H9 (cell line): ENCODE data around the gene CTCF. TPM values are rescaled to one million over a fixed set of nuclear protein-coding genes. Genes with fewer than 3 reads are reported as not detected.

Experiments used
- DNase-seq: peaks from one replicate; pipeline ENCODE4 v3.0.0-alpha.2; 2017
- H2AFZ ChIP-seq: one replicate; pipeline ENCODE4 v1.6.1; 2013; ENCODE audit warnings: mild to moderate bottlenecking, low read length, control low read depth, moderate library complexity
- H2AK5ac ChIP-seq: 2 replicates; pipeline ENCODE4 v1.6.1; 2013; ENCODE audit warnings: low read length, control low read depth, mixed read lengths; ENCODE audit not compliant: insufficient read length
- H2BK120ac ChIP-seq: one replicate; pipeline ENCODE4 v1.6.1; 2013; ENCODE audit warnings: low read depth, mild to moderate bottlenecking, low read length, control low read depth, inconsistent platforms; ENCODE audit not compliant: poor library complexity, severe bottlenecking
- H2BK12ac ChIP-seq: 2 replicates; pipeline ENCODE4 v1.6.1; 2013; ENCODE audit warnings: low read length, control low read depth, mixed read lengths, low read depth; ENCODE audit not compliant: insufficient read length
- H2BK15ac ChIP-seq: 2 replicates; pipeline ENCODE4 v1.6.1; 2013; ENCODE audit warnings: low read depth, low read length, control low read depth
- H2BK20ac ChIP-seq: one replicate; pipeline ENCODE4 v1.6.1; 2013; ENCODE audit warnings: low read depth, mild to moderate bottlenecking, low read length, control low read depth, inconsistent platforms; ENCODE audit not compliant: poor library complexity, severe bottlenecking
- H2BK5ac ChIP-seq: 2 replicates; pipeline ENCODE4 v1.6.1; 2013; ENCODE audit warnings: low read length, control low read depth, mixed read lengths; ENCODE audit not compliant: insufficient read length
- H3K14ac ChIP-seq: 2 replicates; pipeline ENCODE4 v1.6.1; 2013; ENCODE audit warnings: low read length, control low read depth; ENCODE audit not compliant: insufficient read depth
- H3K18ac ChIP-seq: 2 replicates; pipeline ENCODE4 v1.6.1; 2013; ENCODE audit warnings: low read depth, mild to moderate bottlenecking, mixed read lengths, low read length, control low read depth; ENCODE audit not compliant: insufficient read length
- H3K23ac ChIP-seq: 2 replicates; pipeline ENCODE4 v1.6.1; 2013; ENCODE audit warnings: low read length, control low read depth, mixed read lengths, low read depth; ENCODE audit not compliant: insufficient read length
- H3K23me2 ChIP-seq: 2 replicates; pipeline ENCODE4 v1.6.1; 2013; ENCODE audit warnings: low read depth, mild to moderate bottlenecking, mixed read lengths, low read length, control low read depth; ENCODE audit not compliant: insufficient read length, poor library complexity, severe bottlenecking
- H3K27ac ChIP-seq: 2 replicates; pipeline ENCODE4 v1.5.1; 2013; ENCODE audit warnings: low read length, control low read depth, mixed read lengths, low read depth; ENCODE audit not compliant: insufficient read length
- H3K27me3 ChIP-seq: 2 replicates; pipeline ENCODE4 v1.6.1; 2013; ENCODE audit warnings: low read length, control low read depth, inconsistent platforms; ENCODE audit not compliant: insufficient read depth
- H3K4ac ChIP-seq: 2 replicates; pipeline ENCODE4 v1.6.1; 2013; ENCODE audit warnings: low read depth, mild to moderate bottlenecking, control low read depth, inconsistent platforms, low read length, moderate library complexity
- H3K4me1 ChIP-seq: 2 replicates; pipeline ENCODE4 v1.6.1; 2013; ENCODE audit warnings: low read length, control low read depth, inconsistent platforms; ENCODE audit not compliant: insufficient read depth
- H3K4me2 ChIP-seq: 2 replicates; pipeline ENCODE4 v1.6.1; 2013; ENCODE audit warnings: low read length, control low read depth, mixed read lengths; ENCODE audit not compliant: insufficient read length, insufficient read depth
- H3K56ac ChIP-seq: 2 replicates; pipeline ENCODE4 v1.6.1; 2013; ENCODE audit warnings: low read depth, mild to moderate bottlenecking, mixed read lengths, low read length, control low read depth; ENCODE audit not compliant: insufficient read length
- H3K79me1 ChIP-seq: 2 replicates; pipeline ENCODE4 v1.6.1; 2013; ENCODE audit warnings: low read depth, mild to moderate bottlenecking, moderate library complexity, low read length, control low read depth, inconsistent platforms; ENCODE audit not compliant: insufficient read depth, poor library complexity, severe bottlenecking
- H3K79me2 ChIP-seq: 2 replicates; pipeline ENCODE4 v1.6.1; 2013; ENCODE audit warnings: low read length, control low read depth, inconsistent platforms; ENCODE audit not compliant: insufficient read depth
- H3K9ac ChIP-seq: 2 replicates; pipeline ENCODE4 v1.6.1; 2013; ENCODE audit warnings: low read length, control low read depth, mixed read lengths; ENCODE audit not compliant: insufficient read length; ENCODE audit errors: extremely low read depth
- H3K9me3 ChIP-seq: one replicate; pipeline ENCODE4 v1.6.1; 2013; ENCODE audit warnings: low read depth, low read length, inconsistent platforms; ENCODE audit not compliant: control insufficient read depth
- H3T11ph ChIP-seq: one replicate; pipeline ENCODE4 v1.6.1; 2013; ENCODE audit warnings: mild to moderate bottlenecking, low read length, control low read depth, inconsistent platforms
- H4K20me1 ChIP-seq: one replicate; pipeline ENCODE4 v1.6.1; 2013; ENCODE audit not compliant: control insufficient read depth, insufficient read length, insufficient read depth
- H4K5ac ChIP-seq: 2 replicates; pipeline ENCODE4 v1.6.1; 2013; ENCODE audit warnings: low read depth, mild to moderate bottlenecking, mixed read lengths, low read length, control low read depth; ENCODE audit not compliant: insufficient read length
- H4K8ac ChIP-seq: replicated peaks from 2 replicates; pipeline ENCODE4 v1.6.1; 2013; ENCODE audit warnings: low read length, control low read depth, mixed read lengths, low read depth; ENCODE audit not compliant: insufficient read length
- H4K91ac ChIP-seq: 2 replicates; pipeline ENCODE4 v1.6.1; 2013; ENCODE audit warnings: low read depth, mild to moderate bottlenecking, moderate library complexity, mixed read lengths, low read length, control low read depth; ENCODE audit not compliant: insufficient read length
- H3K27ac Mint-ChIP-seq, 3 experiments: 2 replicates in 2 of 3; 3 replicates in 1 of 3; pipeline ENCODE4 v1.8.0; 2020 to 2021; ENCODE audit warnings: mixed read lengths in 3 of 3, mild to moderate bottlenecking in 1 of 3, moderate library complexity in 1 of 3
- H3K27me3 Mint-ChIP-seq: 2 replicates; pipeline ENCODE4 v1.8.0; 2021; ENCODE audit warnings: low read depth, mild to moderate bottlenecking, moderate library complexity, mixed read lengths
- H3K36me3 Mint-ChIP-seq, 3 experiments: 2 replicates in 2 of 3; 3 replicates in 1 of 3; pipeline ENCODE4 v1.8.0; 2020 to 2021; ENCODE audit warnings: low read depth in 3 of 3, mixed read lengths in 3 of 3; ENCODE audit not compliant: insufficient read depth in 1 of 3
- H3K4me1 Mint-ChIP-seq, 2 experiments: 2 replicates each; pipeline ENCODE4 v1.8.0; 2020; ENCODE audit warnings: mixed read lengths in 2 of 2
- H3K4me3 Mint-ChIP-seq, 2 experiments: 2 replicates in 1 of 2; 3 replicates in 1 of 2; pipeline ENCODE4 v1.8.0; 2020 to 2021; ENCODE audit warnings: mild to moderate bottlenecking in 2 of 2, mixed read lengths in 2 of 2, moderate library complexity in 1 of 2
- H3K9me3 Mint-ChIP-seq, 2 experiments: 2 replicates in 1 of 2; 3 replicates in 1 of 2; pipeline ENCODE4 v1.8.0; 2020; ENCODE audit warnings: mild to moderate bottlenecking in 2 of 2, mixed read lengths in 2 of 2, moderate library complexity in 1 of 2
- CTCF ChIP-seq: fragments of 200-600 bp; sonication (generic); conservative IDR thresholded peaks from 3 replicates; pipeline ENCODE4 v1.8.0; 2021; ENCODE audit warnings: antibody characterized with exemption, mild to moderate bottlenecking
- WGBS: extraction: QIAGEN DNeasy Blood & Tissue Kit; methylation state at CpG from one replicate; pipeline ENCODE4 v1.1.7; 2013; ENCODE audit warnings: missing lambda C conversion rate, low lambda C conversion rate, mixed read lengths; ENCODE audit not compliant: insufficient read length; ENCODE audit errors: extremely low coverage; 5-methylcytosine and 5-hydroxymethylcytosine counted together
- total RNA-seq: library from RNA; stranded (reverse); gene quantifications from 2 replicates; pipeline ENCODE4 v1.2.1, GENCODE V29; 2021

Gene CTCF
- total RNA-seq, 1 experiment from 2014 or later: 87.3 TPM

- peaks cover 0 to 4% of the 10 kb centered on the region in 2 experiments; a peak in 1 of 5 replicates for H3K9me3 Mint-ChIP-seq
- no peak for TF ChIP-seq CTCF
- no peak overlapping the region for H4K8ac ChIP-seq
- no peak overlapping the region for H2AFZ ChIP-seq
- no CpG with 5 or more reads among the region's 3 CpGs for WGBS
- no peaks in the 10 kb centered on the region for H3K36me3 Mint-ChIP-seq
- H3K79me1 ChIP-seq: no peaks in the 10 kb centered on the region
- H3K79me2 ChIP-seq: no peaks in the 10 kb centered on the region
- no peak overlapping the region for H3K4ac ChIP-seq
- no peak overlapping the region for H3K4me3 Mint-ChIP-seq
- H3K27me3 Mint-ChIP-seq: peaks cover 90% of the 10 kb centered on the region
- no peak overlapping the region for H2BK120ac ChIP-seq
- H3K27ac Mint-ChIP-seq: no peak overlapping the region; a peak in 1 of 7 replicates
- no peak overlapping the region for H2BK12ac ChIP-seq
- no peak overlapping the region for H3T11ph ChIP-seq
- no peak overlapping the region for H4K5ac ChIP-seq
- peaks cover 37% of the 10 kb centered on the region; the same call in 1 of the 2 replicates for H3K27me3 ChIP-seq
- no peak overlapping the region for H3K56ac ChIP-seq
- no peak overlapping the region for H2AK5ac ChIP-seq
- peaks cover 18% of the 10 kb centered on the region for H3K23me2 ChIP-seq
- H3K4me2 ChIP-seq: no peak overlapping the region
- no peaks in the 10 kb centered on the region for H4K20me1 ChIP-seq
- H3K9me3 ChIP-seq: no peaks in the 10 kb centered on the region
- no peak overlapping the region for H4K91ac ChIP-seq
- H3K9ac ChIP-seq: no peak overlapping the region
- H2BK20ac ChIP-seq: no peak overlapping the region
- no peak for DNase-seq
- no peak overlapping the region for H2BK5ac ChIP-seq
- H3K23ac ChIP-seq: no peak overlapping the region
- H3K4me1 ChIP-seq: no peaks in the 10 kb centered on the region; the same call in 1 of the 2 replicates
- no peak overlapping the region for H2BK15ac ChIP-seq
- H3K27ac ChIP-seq: no peak overlapping the region
- H3K14ac ChIP-seq: no peak overlapping the region
- no peak overlapping the region for H3K18ac ChIP-seq
- H3K4me1 Mint-ChIP-seq: peaks cover 10 to 13% of the 10 kb centered on the region in 2 experiments
These were observed 36.1 kb upstream of the CTCF start for GRCh38 chr16:67526149-67526791.
